NT2/D1 (cell line): ENCODE data around the gene PCP2.

Experiments
- SUZ12 ChIP-seq: IDR thresholded peaks from 2 replicates; pipeline ENCODE4 v1.6.1; 2011; ENCODE audit not compliant: insufficient read length, insufficient read depth; ENCODE audit errors: extremely low read depth
- YY1 ChIP-seq: IDR thresholded peaks from 2 replicates; pipeline ENCODE4 v1.6.1; 2011; ENCODE audit not compliant: insufficient read length, insufficient read depth
- ZNF274 ChIP-seq: IDR thresholded peaks from 2 replicates; pipeline ENCODE4 v1.6.1; 2011; ENCODE audit warnings: mild to moderate bottlenecking, low read depth, low read length

GRCh38 chr19:7646426-7646700 is 12.8 kb upstream of the PCP2 start:
- TF ChIP-seq YY1, result no peak
- TF ChIP-seq ZNF274, result no peak
- TF ChIP-seq SUZ12, result no peak
